Adrenal gland (tissue), 12 donors: ENCODE results near the gene TMEM192. TPM values are rescaled to one million over a fixed set of nuclear protein-coding genes. Genes with fewer than 3 reads are reported as not detected.
"Not testable (repeated sequence)": the region's sequence is repeated elsewhere in the genome, so short reads cannot be mapped to it uniquely, and the experiment has no call there.

Source experiments
- DNase-seq, 7 donors: peaks; one replicate each; pipeline ENCODE4 v3.0.0-alpha.2; 2019 to 2020
- H3K27ac ChIP-seq, 5 donors: fragments of 200-600 bp; sonication (generic) in 4 of 5; 1 replicate in 3 of 5; 2 replicates in 2 of 5; pipeline versions ENCODE4 v1.5.1 to v1.8.0; 2016 to 2020; ENCODE audit warnings: mild to moderate bottlenecking in 1 of 5
- H3K27me3 ChIP-seq: fragments of 200-600 bp; 2 replicates; pipeline ENCODE4 v1.8.0; 2021
- H3K36me3 ChIP-seq, 2 donors: fragments of 200-600 bp; replicated peaks in 1 of 2; 1 replicate in 1 of 2; 2 replicates in 1 of 2; pipeline versions ENCODE4 v1.5.1 to v1.8.0; 2018 to 2022
- H3K4me1 ChIP-seq, 2 donors: fragments of 200-600 bp; replicated peaks in 1 of 2; 1 replicate in 1 of 2; 2 replicates in 1 of 2; pipeline versions ENCODE4 v1.5.1 to v1.8.0; 2018 to 2021
- H3K4me3 ChIP-seq, 4 donors: fragments of 200-600 bp; sonication (generic) in 3 of 4; one replicate each; pipeline ENCODE4 v1.5.1; 2016 to 2018
- H3K9me3 ChIP-seq, 3 donors: fragments of 200-600 bp; sonication (generic) in 1 of 3; replicated peaks in 1 of 3; 1 replicate in 2 of 3; 2 replicates in 1 of 3; pipeline versions ENCODE4 v1.5.1 to v1.8.0; 2016 to 2021
- CTCF ChIP-seq, 6 experiments: fragments of 450-650 bp in 4 of 6; fragments of 200-600 bp in 2 of 6; sonication (generic) in 1 of 6; IDR thresholded peaks; 1 replicate in 5 of 6; 2 replicates in 1 of 6; pipeline versions ENCODE4 v1.5.1 to v1.8.0; 2016 to 2021; ENCODE audit warnings: antibody characterized with exemption in 6 of 6, mild to moderate bottlenecking in 2 of 6, moderate library complexity in 1 of 6
- POLR2A ChIP-seq, 2 donors: fragments of 450-650 bp; IDR thresholded peaks; one replicate each; pipeline ENCODE4 v1.6.1; 2017; ENCODE audit warnings: antibody characterized with exemption in 2 of 2, mild to moderate bottlenecking in 2 of 2, moderate library complexity in 1 of 2
- WGBS, 4 donors: extraction: QIAGEN DNeasy Blood & Tissue Kit in 2 of 4; methylation state at CpG; one replicate each; pipeline versions ENCODE4 v1.1.5 to v1.1.7; 2013 to 2017; 5-methylcytosine and 5-hydroxymethylcytosine counted together
- intact Hi-C, 2 donors: fragments of 100-400 bp; cut with DNase I; formaldehyde crosslinking; loops; one replicate each; pipeline versions ENCODE4 v1.14.1 to v1.15.0; 2022 to 2023
- polyA plus RNA-seq, 3 donors: library from polyadenylated mRNA; stranded (reverse); fragments of 200-250 nt in 2 of 3; fragments of 350-450 nt in 1 of 3; fragmentation: Illumina TruSeq in 1 of 3; extraction: RNeasy Lipid Tissue Mini Kit (QIAGEN cat#74804) in 1 of 3; gene quantifications; one replicate each; pipeline ENCODE4 v1.2.3, GENCODE V29; 2013 to 2014
- total RNA-seq, 9 donors: library from RNA; depleted of rRNA in 4 of 9; stranded (reverse); fragments of >200 nt in 4 of 9; fragments of 120-200 nt in 1 of 9; fragmentation: NEBNext Ultra II Directional in 1 of 9; extraction: Animal tissue kit (Norgen Biotek cat#: 25700) in 1 of 9; gene quantifications; one replicate each; pipeline versions ENCODE4 v1.1.0 to v1.2.4, GENCODE V29; 2013 to 2023
- donor health status: healthy with polysubstance abuse.
- donor health status: Bipolar disorder and iron deficiency.
- donor health status: DM: yes; HTN: yes; CAD: no.
- donor health status: DM: no; HTN: no; CAD: no.
- donor health status: DM: no; HTN: no; CAD: no.
- donor health status: DM: yes; HTN: yes; CAD: no.

The TMEM192 gene
- total and polyA plus RNA-seq, 12 donors, result 4.3 to 36.6 (median 22.1) TPM

DNA sequence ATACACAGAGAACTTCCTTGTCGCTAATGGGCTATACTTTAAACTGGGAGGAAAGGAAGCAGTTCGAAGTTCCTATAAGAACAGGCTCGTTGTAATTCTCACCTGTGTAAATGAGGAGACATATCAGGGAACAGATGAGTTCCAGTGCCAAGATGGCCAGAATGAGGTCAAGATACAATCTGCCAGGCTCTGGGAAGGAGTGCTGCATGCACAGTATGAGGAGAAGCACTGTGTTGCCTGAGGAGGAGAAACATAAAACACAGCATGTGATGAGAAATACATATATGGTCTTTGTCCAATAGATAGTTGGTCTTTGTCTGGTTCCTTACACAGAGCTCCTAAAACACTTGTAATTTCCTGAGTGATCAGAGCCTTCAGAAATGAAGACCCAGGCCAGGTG is 24.3 kb downstream of the TMEM192 start:
- Histone ChIP-seq H3K4me1 (no peaks in the 10 kb centered on the region), H3K36me3 (peaks cover 0 to 38% of the 10 kb centered on the region in 2 donors), H3K27ac (no peak overlapping the region), H3K4me3 (no peak overlapping the region), H3K27me3 (no peaks in the 10 kb centered on the region), H3K9me3 (no peaks in the 10 kb centered on the region)
- intact Hi-C loops, result no loop called here
- 86 to 93% (median 88%) methylated on average over 3 of the region's 3 CpGs for WGBS, 4 donors
- no peak for DNase-seq
- TF ChIP-seq POLR2A (IDR thresholded peaks at IDR 0.05) (no peak), CTCF (IDR thresholded peaks at IDR 0.05) (no peak)

GRCh38 chr4:165085946-165086345 is 26.7 kb downstream of the TMEM192 start:
- no peaks in the 10 kb centered on the region for H3K27me3 ChIP-seq
- no peaks in the 10 kb centered on the region for H3K9me3 ChIP-seq
- no peak for TF ChIP-seq CTCF (IDR thresholded peaks at IDR 0.05)
- TF ChIP-seq POLR2A (IDR thresholded peaks at IDR 0.05), result no peak
- 96 to 100% (median 97%) methylated on average over 2 of the region's 2 CpGs for WGBS, 4 donors
- no peak for DNase-seq
- no peak overlapping the region for H3K27ac ChIP-seq
- intact Hi-C loops, result no loop called here
- H3K36me3 ChIP-seq, result peaks cover 0 to 38% of the 10 kb centered on the region in 2 donors
- no peak overlapping the region for H3K4me3 ChIP-seq
- H3K4me1 ChIP-seq, result no peaks in the 10 kb centered on the region

DNA sequence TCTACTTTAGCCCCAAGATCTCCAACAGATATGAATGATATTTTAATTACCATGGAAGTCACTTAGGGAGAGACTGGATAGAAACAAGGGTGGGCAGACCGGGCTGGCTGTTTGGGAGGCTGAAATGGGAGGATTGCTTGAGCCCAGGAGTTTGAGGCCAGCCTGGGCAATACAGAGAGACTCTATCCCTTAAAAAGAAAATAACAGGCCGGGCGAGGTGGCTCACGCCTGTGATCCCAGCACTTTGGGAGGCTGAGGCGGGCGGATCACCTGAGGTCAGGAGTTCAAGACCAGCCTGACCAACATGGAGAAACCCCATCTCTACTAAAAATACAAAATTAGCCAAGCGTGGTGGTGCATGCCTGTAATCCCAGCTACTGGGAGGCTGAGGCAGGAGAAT is 27.9 kb downstream of the TMEM192 start:
- intact Hi-C loops, H3K9me3 ChIP-seq, H3K27me3 ChIP-seq, H3K4me3 ChIP-seq, H3K4me1 ChIP-seq, H3K27ac ChIP-seq: not testable (repeated sequence)
- H3K36me3 ChIP-seq, result peaks cover 0 to 38% of the 10 kb centered on the region in 2 donors
- 86 to 97% (median 95%) methylated on average over 7 of the region's 7 CpGs for WGBS, 4 donors
- DNase-seq, result peak in 1 of 7 donors; percentile 21

GRCh38 chr4:165079476-165079875 is 33.2 kb downstream of the TMEM192 start:
- H3K36me3 ChIP-seq, result peaks cover 0 to 24% of the 10 kb centered on the region in 2 donors
- WGBS, 4 donors, result 14 to 26% (median 21%) methylated on average over 6 of the region's 6 CpGs
- peak; percentile 35 to 74 (median 59) for DNase-seq

More at GRCh38 chr4:165079476-165079875, 33.2 kb downstream of the TMEM192 start:
- intact Hi-C loops, result no loop called here
- Histone ChIP-seq H3K4me1 (no peaks in the 10 kb centered on the region), H3K27ac (no peak overlapping the region), H3K27me3 (no peaks in the 10 kb centered on the region), H3K9me3 (no peaks in the 10 kb centered on the region), H3K4me3 (no peak overlapping the region)
- no peak for TF ChIP-seq POLR2A (IDR thresholded peaks at IDR 0.05)
- TF ChIP-seq CTCF (IDR thresholded peaks at IDR 0.05), result no peak
